Ammon's horn (tissue), 1 donor: Measurements from ENCODE around the gene UNCX.
"Not testable (repeated sequence)": the region's sequence is repeated elsewhere in the genome, so short reads cannot be mapped to it uniquely, and the experiment has no call there.

Source experiments
- DNase-seq: peaks from one replicate; pipeline ENCODE4 v3.0.0-alpha.2; 2016; ENCODE audit warnings: low spot score

The UNCX gene

GRCh38 chr7:1232623-1233332, at the start of gene UNCX:
UNCX (plus strand) TSS chr7:1232872; CDS start chr7:1233018, 146 bp downstream.
- no peak for DNase-seq

DNA sequence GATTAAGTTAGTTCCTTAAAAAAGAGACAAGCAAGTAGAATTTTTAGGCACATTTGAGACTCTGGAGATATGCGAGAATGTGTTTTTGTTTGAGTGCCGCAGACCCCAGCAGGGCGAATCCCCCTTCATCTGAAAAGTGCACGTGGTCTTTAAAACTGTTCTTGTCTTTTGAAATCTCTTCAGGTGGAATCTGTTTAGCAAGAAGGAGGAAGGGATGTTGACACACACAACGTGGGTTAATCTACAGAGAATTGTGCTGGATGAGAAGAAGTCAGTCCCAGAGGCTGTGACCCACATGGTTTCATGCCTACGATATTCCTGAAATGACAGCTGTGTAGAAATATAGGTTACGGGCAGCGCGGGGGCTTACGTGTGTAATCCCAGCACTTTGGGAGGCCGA, 45.5 kb upstream of the UNCX start:
- DNase-seq = no peak

- no peak for DNase-seq
Measured at GRCh38 chr7:1188720-1189294, 43.9 kb upstream of the UNCX start.

GRCh38 chr7:1189986-1190772, 42.5 kb upstream of the UNCX start:
- DNase-seq = no peak

DNA sequence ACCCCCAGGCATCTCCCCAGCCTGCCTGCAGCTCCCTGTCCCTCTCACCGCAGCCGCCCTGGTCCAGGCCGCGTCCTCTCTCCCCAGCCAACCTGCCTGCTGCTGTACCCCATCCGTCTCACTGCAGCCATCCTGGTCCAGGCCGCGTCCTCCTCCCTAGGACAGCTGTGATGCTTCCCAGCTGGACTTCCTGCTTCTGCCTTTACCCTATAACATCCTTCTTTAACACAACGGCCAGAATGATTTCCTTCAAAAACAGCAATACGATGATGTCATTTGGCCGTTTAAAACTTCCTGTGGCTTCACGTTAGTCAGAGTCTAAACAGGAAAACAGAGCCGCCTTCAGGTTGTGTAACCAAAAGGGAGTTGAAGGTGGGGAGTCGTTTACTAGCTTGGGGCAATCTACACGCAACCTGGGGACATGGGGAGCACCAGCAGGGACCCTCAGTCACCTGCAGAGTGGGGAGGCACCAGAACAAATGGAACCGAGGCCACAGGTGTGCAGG, 40.4 kb upstream of the UNCX start:
- DNase-seq = no peak

DNA sequence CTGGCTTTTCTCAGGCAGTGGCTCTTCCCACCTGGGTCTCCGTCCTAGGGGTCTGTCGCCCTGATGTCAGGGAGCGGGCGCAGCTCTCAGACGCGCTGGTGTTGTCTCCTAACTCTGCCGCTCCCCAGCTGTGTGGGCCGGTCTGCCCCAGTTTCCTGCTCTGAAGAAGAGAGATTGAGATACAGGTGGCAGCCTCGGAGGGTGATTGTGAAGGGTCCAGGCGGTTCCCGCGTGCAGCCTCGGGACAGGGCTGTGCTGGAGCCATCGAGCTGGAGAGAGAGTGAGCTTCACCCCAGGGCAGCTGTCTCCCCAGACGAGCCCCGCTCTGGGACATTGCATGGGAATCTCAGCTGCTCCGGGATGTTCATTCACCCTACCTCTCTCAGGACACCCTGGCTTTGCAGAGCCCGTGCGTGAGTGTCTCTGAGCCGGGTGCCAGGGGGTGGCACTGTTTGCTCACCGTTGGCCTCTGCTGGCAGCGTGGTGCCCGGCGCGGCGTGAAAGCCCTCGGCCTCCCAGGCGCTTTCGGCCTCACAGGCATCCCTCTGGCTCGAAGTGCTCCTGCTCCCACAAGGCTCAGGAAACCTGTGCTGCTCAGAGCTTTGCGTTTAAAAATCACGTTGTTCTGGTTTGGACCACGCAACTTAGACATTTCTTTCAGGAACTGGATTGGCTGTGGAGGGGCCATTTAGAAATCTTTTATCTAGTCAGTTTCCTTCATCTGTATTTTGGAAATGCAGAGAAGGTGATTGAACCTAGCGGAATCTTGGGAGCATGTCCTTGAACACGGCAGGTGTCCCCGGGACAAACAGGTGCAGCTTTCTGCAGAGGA, 38.9 kb upstream of the UNCX start:
- DNase-seq = peak; percentile 76

GRCh38 chr7:1196441-1196840, 36.2 kb upstream of the UNCX start:
- DNase-seq = not testable (repeated sequence)

DNA sequence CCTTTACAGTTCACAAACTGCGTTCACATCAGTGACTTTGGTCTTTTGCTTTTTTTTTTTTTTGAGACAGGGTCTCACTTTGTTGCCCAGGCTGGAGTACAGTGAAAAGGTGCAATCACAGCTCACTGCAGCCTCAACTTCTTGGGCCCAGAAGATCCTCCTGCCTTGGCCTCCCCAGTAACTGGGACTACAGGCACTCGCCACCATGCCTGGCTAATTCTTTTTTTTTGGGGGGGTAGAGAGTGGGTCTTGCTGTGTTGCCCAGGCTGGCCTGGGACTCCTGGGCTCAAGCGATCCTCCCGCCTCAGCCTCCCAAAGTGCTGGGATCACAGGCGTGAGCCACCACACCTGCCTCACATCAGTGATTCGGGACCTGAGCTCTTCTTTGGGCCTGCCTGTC, 35.7 kb upstream of the UNCX start:
- DNase-seq = no peak

- no peak for DNase-seq
Measured at GRCh38 chr7:1197997-1198625, 34.6 kb upstream of the UNCX start.

- DNase-seq = no peak
Measured at GRCh38 chr7:1200045-1200444, 32.6 kb upstream of the UNCX start.

GRCh38 chr7:1201916-1202315, 30.8 kb upstream of the UNCX start:
- DNase-seq = no peak

DNA sequence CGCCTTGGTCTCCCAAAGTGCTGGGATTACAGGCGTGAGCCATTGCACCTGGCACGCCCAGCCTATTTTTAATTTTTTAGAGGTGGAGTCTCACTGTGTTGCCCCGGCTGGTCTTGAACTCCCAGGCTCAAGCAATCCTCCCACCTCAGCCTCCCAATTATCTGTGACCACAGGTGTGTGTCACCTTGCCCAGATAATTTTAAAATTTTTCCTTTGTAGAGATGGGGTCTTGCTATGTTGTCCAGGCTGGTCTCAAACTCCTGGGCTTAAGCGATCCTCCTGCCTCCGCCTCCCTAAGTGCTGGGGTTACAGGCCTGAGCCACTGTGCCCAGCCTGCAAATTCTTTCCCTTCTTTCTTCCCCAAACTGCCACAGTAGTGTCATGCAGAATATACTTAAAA, 29.8 kb upstream of the UNCX start:
- DNase-seq = not testable (repeated sequence)

DNA sequence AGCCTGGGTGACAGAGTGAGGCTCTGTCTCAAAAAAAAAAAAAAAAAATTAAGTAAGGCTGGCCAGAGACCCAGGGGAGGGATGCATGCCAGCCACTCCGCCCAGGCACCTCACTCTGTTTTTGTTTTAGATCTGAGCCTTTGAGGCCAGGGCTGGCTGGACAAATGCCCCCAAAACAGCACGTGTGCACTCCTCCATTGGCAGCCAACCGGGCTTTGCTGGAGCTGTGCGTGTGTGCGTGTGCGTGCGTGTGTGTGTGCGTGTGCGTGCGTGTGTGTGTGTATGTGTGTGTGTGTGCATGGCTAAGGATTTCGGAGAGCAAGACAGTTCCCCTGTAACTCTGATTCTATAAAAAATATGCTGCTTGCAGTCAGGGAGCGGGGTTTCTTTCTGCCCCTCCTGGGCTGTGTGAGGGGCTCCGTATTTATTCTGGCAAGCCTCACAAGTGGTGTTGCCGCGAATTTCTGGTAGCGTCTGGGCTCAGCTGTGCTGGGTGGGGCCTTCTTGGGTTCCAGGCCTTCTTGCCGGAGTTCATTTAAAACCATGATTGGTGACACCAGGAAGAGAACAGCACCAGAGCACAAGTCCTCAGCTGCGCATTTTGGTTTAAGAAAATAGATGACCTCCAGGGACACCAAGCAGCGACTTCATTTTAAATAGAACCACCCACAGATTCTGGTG, 28.1 kb upstream of the UNCX start:
- DNase-seq = no peak

- not testable (repeated sequence) for DNase-seq
Measured at GRCh38 chr7:1205742-1206141, 26.9 kb upstream of the UNCX start.

DNA sequence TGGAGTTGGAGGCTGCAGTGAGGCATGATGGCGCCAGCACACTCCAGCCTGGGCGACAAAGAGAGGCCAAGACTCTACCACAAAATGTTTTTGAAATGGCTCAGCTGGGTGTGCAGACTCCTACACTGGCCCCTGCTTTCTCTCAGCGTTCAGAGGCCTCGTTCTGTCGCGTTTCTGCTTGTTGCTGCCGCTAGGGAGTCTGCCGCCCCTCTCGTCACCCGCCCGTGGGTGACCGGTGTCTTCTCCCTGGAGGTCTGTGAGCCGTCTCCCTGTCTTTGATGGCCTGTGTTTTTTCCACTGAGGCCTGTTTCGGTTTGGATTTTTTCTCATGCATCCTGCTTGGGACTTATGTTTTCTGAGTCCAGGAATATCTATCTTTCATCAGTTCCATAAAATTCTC, 23.6 kb upstream of the UNCX start:
- DNase-seq = no peak

DNA sequence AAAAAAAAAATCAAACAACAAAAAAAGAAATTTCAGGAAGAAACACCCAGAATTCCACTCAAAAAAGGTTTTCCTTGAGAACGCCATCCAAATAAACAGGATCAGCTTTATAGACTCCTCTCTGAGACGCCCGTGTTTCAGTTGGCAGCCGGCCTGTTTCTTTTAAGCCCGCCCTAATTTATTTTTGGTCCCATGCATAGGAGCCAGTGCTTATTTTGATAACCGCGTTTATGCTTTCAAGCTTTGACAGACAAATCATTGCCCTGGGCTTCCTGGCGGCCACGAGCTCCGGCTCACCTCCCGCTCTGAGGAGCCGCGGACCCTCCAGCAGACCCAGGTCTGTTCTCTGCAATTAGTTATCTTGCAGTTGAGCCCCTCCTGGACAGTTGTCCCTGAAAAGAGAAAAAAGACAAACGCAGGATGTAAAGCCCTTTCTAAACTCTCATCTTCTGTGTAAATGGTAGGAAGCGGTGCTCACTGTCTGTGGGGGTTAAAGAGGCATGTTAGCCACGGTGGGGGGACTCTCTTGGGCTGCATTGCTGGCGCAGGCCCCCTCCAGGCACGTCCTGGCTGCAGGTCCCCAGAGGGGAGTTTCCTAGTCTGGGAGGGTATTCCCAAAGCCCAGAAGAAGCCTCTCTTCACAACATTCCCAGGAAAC, 22.2 kb upstream of the UNCX start:
- no peak for DNase-seq

DNA sequence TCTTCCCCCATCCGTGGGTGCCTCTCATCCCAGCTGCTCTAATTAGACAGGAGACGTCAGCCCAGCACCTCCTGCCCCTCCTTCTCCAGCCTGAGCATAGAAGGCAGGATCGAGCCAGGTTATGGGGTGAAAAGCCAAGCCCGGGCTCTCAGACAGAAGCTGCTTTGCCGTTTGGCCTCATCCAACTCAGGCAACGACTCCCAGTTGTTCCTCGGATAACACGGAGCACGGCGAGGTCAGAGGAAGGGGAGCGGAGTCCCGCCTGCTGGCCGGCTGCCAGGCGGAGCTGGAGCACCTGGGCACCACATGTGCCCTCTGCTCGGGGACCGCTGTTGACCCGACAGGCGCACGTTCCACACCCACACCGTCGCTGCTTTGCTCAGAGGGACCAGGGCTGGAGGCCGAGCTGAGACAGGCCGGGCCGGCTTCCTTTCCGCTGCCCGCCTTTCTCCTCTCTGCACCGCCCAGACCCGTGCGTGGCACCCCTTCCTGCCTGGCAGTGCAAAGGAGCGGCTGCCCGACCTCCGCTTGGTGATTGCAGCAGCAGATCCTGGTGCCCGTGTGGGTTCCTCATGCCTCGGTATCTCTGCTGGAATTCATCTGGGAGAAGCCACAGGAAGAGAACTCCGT, 21.6 kb upstream of the UNCX start:
- DNase-seq = no peak

DNA sequence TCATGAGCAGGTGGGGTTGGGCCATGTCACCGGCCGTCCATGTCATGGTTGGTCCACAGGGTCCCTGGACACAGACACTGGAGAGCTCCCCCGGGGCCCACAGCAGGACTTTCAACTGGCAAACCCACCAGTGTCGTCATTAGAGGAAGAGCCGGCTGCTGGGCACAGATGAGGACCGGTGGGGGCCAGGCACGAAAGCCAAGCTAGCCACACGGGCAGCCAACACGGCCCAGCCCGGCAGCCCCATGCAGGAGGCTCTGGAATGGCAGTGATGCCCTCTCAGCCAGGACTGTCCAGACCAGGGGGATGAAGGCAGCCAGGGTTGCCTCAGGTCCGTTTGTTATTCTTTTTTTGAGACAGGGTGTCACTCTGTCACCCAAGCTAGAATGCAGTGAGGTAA, 21.1 kb upstream of the UNCX start:
- no peak for DNase-seq

- DNase-seq = not testable (repeated sequence)
Measured at GRCh38 chr7:1212025-1212424, 20.6 kb upstream of the UNCX start.

DNA sequence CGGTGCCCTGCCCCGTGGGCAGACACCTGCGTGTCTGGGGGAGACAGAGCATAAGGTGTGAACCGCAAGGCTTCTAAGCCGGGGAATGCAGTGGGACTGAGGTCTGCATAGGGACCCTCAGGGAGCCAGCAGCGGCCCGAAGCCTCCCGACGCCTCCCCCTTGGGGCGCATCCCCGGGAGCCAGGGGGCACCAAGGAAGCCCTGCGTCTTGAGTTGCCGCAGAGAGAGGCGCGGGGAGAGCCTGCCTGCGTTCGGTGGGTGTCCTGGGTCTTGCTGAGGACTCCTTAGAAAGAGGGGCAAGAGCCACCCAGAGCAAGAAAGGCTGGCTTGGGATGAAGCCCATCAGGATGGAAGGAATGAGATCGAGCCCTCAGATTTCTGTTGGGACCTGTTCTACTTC, 18.2 kb upstream of the UNCX start:
- DNase-seq = no peak
